Activated CD4-positive, alpha-beta memory T cell treated with anti-CD3 and anti-CD28 coated beads, Interleukin-2, amount 10 ng/mL, durations not matched to agents 7 days and 5 days (primary cell): Measurements from ENCODE around the gene KRTAP13-3. TPM values are rescaled to one million over a fixed set of nuclear protein-coding genes. Genes with fewer than 3 reads are reported as not detected.
A peak's percentile ranks its signal among the peaks of the same experiment; 100 is the strongest.

Experiments used
- CTCF ChIA-PET: fragments of 350-600 bp; sonication (Branson Sonifier 250); formaldehyde crosslinking; loops from one replicate; lab custom pipeline; 2021; ENCODE audit warnings: antibody characterized with exemption, inconsistent platforms; lab: Charles Lee
- POLR2A ChIA-PET: fragments of 350-600 bp; sonication (Branson Sonifier 250); formaldehyde crosslinking; loops from one replicate; lab custom pipeline; 2021; ENCODE audit warnings: antibody characterized with exemption; lab: Charles Lee
- DNase-seq: peaks from one replicate; pipeline ENCODE4 v3.0.0-alpha.2; 2020
- H3K27ac Mint-ChIP-seq: one replicate; pipeline ENCODE4 v1.8.0; 2021; ENCODE audit warnings: mild to moderate bottlenecking, mixed read lengths
- H3K27me3 Mint-ChIP-seq: one replicate; pipeline ENCODE4 v1.8.0; 2021; ENCODE audit warnings: mixed read lengths
- H3K36me3 Mint-ChIP-seq: one replicate; pipeline ENCODE4 v1.8.0; 2021; ENCODE audit warnings: low read depth, mixed read lengths
- H3K4me1 Mint-ChIP-seq: one replicate; pipeline ENCODE4 v1.8.0; 2021; ENCODE audit warnings: mixed read lengths
- H3K4me3 Mint-ChIP-seq: one replicate; pipeline ENCODE4 v1.8.0; 2021; ENCODE audit warnings: mild to moderate bottlenecking, mixed read lengths
- H3K9me3 Mint-ChIP-seq: one replicate; pipeline ENCODE4 v1.8.0; 2021; ENCODE audit warnings: mixed read lengths
- total RNA-seq, 2 experiments: library from RNA; stranded (reverse); gene quantifications; one replicate each; pipeline ENCODE4 v1.2.3, GENCODE V29; 2021

Gene KRTAP13-3
- total RNA-seq, 2 experiments from 2014 or later = not detected

DNA sequence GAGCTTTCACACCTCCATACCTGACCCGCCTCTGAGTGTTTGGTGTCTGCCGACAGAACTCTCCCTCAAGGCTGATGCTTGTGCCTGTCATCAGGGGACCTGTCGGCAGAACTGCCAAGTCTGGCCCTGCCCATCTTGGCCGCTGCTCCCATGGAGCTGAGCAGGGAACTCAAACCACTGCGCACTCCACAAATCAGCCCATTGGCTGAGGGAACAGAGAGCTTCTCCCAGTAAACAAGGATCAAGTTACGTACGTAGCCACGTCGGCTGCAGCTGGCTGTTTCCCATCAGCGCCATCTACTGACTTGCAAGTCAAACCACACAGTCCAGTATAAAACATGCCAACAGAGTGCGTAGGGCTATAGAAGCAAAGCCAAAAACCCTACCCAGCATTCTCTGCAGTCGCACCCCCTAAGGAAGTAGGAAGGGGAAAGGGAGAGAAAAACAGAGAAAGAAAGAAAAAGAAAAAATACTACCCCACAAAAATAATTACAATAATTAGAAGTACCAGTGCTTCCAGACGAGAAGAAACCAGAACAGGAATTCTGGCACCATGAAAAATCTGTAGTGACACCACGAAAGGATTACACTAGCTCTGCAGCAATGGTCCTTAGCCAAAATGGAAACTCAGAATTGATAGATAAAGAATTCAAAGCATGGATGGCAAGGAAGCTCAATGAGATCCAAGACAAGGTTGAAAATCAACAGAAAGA lies 16.8 kb downstream of the KRTAP13-3 start:
- POLR2A ChIA-PET = no interaction called here
- H3K9me3 Mint-ChIP-seq = no peaks in the 10 kb centered on the region
- no peaks in the 10 kb centered on the region for H3K27me3 Mint-ChIP-seq
- peak; percentile 25 for DNase-seq
- no peak overlapping the region for H3K27ac Mint-ChIP-seq
- H3K36me3 Mint-ChIP-seq = no peaks in the 10 kb centered on the region
- no peaks in the 10 kb centered on the region for H3K4me1 Mint-ChIP-seq
- CTCF ChIA-PET = no interaction called here
- H3K4me3 Mint-ChIP-seq = no peak overlapping the region

DNA sequence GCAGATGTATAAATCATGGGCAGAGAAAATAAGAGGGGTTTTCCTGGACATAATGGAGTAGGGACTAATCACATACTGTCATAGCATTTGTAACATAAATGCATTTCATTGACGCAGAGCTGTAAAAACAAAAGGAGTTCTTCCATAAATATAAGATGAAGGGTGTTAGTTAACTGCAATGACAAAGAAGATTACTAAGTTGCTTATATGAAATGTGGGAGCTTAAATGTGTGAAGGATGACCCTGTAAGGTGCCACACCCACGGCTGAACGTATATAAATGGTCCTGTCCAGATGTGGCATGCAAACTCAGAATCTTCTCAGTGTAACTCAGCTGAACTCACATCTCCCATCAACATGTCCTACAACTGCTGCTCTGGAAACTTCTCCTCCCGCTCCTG lies 30.0 kb downstream of the KRTAP13-3 start, which contains the start of gene KRTAP13-1:
Gene KRTAP13-1 (plus strand): TSS at position 301 of the 400 bp plus-strand sequence. CDS start 56 bp downstream, at position 357.
- Mint-ChIP-seq H3K27me3 (no peaks in the 10 kb centered on the region), H3K9me3 (peaks cover 3% of the 10 kb centered on the region), H3K27ac (no peak within 1 kb of the TSS), H3K4me1 (no peaks in the 10 kb centered on the region), H3K4me3 (no peak within 1 kb of the TSS), H3K36me3 (no peaks in the 10 kb centered on the region)
- CTCF ChIA-PET = no interaction called here
- POLR2A ChIA-PET = no interaction called here
- DNase-seq = no peak

DNA sequence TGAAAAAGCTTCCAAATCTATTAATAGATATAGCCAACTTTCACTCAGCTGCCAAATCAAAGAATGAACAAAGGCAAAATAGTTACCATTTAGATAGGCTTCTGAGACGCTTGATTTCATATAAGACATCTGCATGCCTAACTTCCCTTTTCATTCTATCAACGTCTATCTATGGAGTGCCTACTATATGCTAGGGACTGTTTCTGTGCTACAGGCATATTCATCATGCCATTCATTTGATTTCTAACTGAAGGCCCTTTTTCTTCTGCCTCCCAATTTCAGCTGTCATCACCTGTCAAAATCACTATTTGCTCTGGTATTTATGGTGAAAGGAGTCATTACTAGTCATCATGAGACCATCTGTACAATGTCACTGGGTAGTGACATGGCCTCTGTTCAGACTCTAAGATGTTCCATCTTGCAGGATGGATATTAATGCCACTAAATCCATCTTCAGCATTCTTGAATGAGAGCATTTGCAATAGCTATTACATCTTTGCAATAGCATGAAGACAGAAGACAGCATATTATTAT lies 34.2 kb downstream of the KRTAP13-3 start:
- ChIA-PET POLR2A (no interaction called here), CTCF (interaction anchor here (1.1 kb wide), 1 partner anchor 19 kb away, joined by 3 read pairs; no protein-coding TSS in a partner anchor)
- no peak overlapping the region for H3K27ac Mint-ChIP-seq
- DNase-seq = no peak
- no peaks in the 10 kb centered on the region for H3K36me3 Mint-ChIP-seq
- H3K27me3 Mint-ChIP-seq = no peaks in the 10 kb centered on the region
- no peaks in the 10 kb centered on the region for H3K9me3 Mint-ChIP-seq
- H3K4me1 Mint-ChIP-seq = no peaks in the 10 kb centered on the region
- no peak overlapping the region for H3K4me3 Mint-ChIP-seq

DNA sequence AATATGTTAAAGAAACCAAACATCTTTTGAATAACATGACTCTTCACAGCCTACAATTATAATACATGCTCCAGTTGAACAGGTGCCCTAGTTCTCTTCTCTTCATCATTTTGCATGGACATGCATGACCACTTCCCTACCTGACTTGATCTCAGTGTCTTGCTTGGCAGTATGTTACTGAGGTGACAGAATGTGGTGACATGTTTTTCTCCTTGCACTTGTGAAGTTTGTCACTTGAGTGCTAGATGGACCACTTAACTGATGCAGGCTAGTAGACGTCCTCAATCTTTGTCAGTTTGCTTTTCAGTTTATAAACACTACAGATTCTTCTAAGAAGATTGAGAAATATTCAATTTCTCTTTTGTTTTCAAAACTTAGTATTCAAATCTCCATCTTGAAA lies 43.5 kb downstream of the KRTAP13-3 start:
- Mint-ChIP-seq H3K27me3 (no peaks in the 10 kb centered on the region), H3K9me3 (no peaks in the 10 kb centered on the region), H3K4me3 (no peak overlapping the region), H3K36me3 (no peaks in the 10 kb centered on the region), H3K4me1 (no peaks in the 10 kb centered on the region), H3K27ac (no peak overlapping the region)
- no peak for DNase-seq
- ChIA-PET POLR2A (no interaction called here), CTCF (no interaction called here)

Other genes starting within 250 kb of the KRTAP13-3 start
- not detected for gene CLDN8, start 209.8 kb downstream of the KRTAP13-3 start, total RNA-seq
- gene KRTAP24-1, start 143.0 kb downstream of the KRTAP13-3 start, total RNA-seq = not detected
- gene KRTAP25-1, start 136.4 kb downstream of the KRTAP13-3 start, total RNA-seq = not detected
- not detected for gene KRTAP26-1, start 105.6 kb downstream of the KRTAP13-3 start, total RNA-seq
- not detected for gene KRTAP27-1, start 88.2 kb downstream of the KRTAP13-3 start, total RNA-seq
- not detected for gene KRTAP23-1, start 77.3 kb downstream of the KRTAP13-3 start, total RNA-seq
- gene KRTAP13-2, start 53.7 kb downstream of the KRTAP13-3 start, total RNA-seq = not detected
- gene KRTAP13-1, start 29.9 kb downstream of the KRTAP13-3 start, total RNA-seq = not detected
- not detected for gene KRTAP13-4, start 4.3 kb upstream of the KRTAP13-3 start, total RNA-seq
- not detected for gene KRTAP15-1, start 14.3 kb upstream of the KRTAP13-3 start, total RNA-seq
- not detected for gene KRTAP19-1, start 54.4 kb upstream of the KRTAP13-3 start, total RNA-seq
- gene KRTAP19-2, start 61.5 kb upstream of the KRTAP13-3 start, total RNA-seq = not detected
- gene KRTAP19-3, start 66.1 kb upstream of the KRTAP13-3 start, total RNA-seq = not detected
- gene KRTAP19-4, start 71.2 kb upstream of the KRTAP13-3 start, total RNA-seq = not detected
- not detected for gene KRTAP19-5, start 76.2 kb upstream of the KRTAP13-3 start, total RNA-seq
- gene KRTAP19-6, start 115.9 kb upstream of the KRTAP13-3 start, total RNA-seq = not detected
- not detected for gene KRTAP19-7, start 135.4 kb upstream of the KRTAP13-3 start, total RNA-seq
- not detected for gene KRTAP22-2, start 164.5 kb upstream of the KRTAP13-3 start, total RNA-seq
- gene KRTAP6-3, start 166.5 kb upstream of the KRTAP13-3 start, total RNA-seq = not detected
- gene KRTAP6-2, start 173.0 kb upstream of the KRTAP13-3 start, total RNA-seq = not detected
- not detected for gene KRTAP22-1, start 175.2 kb upstream of the KRTAP13-3 start, total RNA-seq
- gene KRTAP6-1, start 188.0 kb upstream of the KRTAP13-3 start, total RNA-seq = not detected
- not detected for gene KRTAP20-1, start 190.5 kb upstream of the KRTAP13-3 start, total RNA-seq
- gene KRTAP20-4, start 194.7 kb upstream of the KRTAP13-3 start, total RNA-seq = not detected
- gene KRTAP20-2, start 209.3 kb upstream of the KRTAP13-3 start, total RNA-seq = not detected
- not detected for gene KRTAP20-3, start 216.9 kb upstream of the KRTAP13-3 start, total RNA-seq